Mucosa of gallbladder (tissue), 1 donor: ENCODE measurements around the gene CTNS. TPM values are rescaled to one million over a fixed set of nuclear protein-coding genes. Genes with fewer than 3 reads are reported as not detected.
A peak's percentile ranks its signal among the peaks of the same experiment; 100 is the strongest.

Experiments used
- DNase-seq: peaks from one replicate; pipeline ENCODE4 v3.0.0-alpha.2; 2020; ENCODE audit warnings: low spot score
- total RNA-seq: library from RNA; stranded (reverse); gene quantifications from one replicate; pipeline ENCODE4 v1.2.1, GENCODE V29; 2021
- donor health status: DM: no; HTN: no; CAD: no.

CTNS gene
- total RNA-seq, 1 donor from 2014 or later: 13.4 TPM

DNA sequence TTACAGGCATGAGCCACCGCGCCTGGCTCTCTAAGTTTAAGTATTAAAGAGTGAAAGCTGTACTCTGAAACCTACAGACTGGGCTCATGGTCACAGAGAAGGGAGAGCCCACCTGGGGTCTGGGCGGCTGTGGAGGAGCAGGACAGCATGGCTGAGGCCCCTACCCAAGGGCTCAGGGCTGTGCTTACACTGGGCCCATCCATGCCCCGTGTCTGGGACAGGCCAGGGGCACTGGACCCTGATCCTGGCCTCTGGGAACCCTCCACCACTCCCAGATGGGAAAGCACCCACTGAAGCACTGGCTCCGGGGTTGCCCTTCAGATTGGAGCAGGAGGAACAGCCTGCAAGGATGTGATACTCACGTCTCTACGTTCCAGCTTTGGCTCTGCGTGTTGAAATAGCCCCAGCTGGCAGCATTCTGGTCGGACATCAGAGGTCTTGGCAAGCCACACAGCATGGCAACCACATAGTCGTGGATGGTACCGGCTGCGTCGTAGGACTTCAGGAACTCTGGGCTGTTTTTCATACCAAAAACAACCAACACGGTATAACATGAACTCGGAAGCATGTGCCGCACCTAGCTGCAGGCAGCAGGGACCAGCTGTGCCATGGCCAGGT is 13.5 kb upstream of the CTNS start:
- no peak for DNase-seq

DNA sequence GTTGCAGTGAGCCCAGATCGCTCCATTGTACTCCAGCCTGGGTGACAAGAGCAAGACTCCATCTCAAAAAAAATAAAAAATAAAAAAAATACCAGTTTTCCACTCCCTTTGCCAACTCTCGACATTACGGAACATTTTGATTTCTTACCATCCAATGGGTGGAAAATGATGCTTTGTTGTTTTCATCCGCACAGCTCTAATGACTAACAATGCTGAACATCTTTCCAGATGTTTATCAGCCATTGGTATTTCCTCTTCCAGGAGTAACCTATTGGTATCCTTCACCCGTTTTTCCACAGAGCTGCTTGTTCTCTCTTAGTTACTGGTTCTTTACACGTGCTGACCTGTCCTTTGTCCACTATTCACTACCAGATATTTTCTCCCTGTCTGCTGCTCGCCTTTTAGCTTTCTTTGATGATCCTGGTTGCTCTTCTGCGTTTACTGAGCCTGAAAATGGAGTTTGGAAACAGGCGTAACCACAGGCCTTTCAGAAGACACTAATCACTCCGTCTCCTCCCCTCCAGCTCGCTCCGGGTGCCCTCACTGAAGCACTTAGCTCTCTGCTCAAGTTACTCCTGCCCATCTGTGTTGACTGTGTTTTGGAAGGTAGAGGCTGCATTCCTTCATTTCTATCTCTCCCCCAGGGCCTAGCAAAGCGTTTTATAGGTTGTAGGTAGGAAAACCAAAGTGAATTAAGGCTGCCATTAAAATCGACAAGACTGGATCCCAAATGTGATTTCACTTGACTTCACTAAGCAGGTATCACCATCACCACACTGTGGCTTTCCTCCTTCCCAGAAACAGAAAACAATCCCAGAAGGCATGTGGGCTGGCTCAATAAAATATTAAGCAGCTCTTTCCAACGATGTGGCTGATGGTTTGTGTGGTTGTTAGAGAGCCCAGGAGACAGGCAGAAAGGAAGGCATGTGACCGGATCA is 9.5 kb upstream of the CTNS start:
- no peak for DNase-seq

- DNase-seq: no peak
These were observed 8.8 kb upstream of the CTNS start for GRCh38 chr17:3627769-3628167.

DNA sequence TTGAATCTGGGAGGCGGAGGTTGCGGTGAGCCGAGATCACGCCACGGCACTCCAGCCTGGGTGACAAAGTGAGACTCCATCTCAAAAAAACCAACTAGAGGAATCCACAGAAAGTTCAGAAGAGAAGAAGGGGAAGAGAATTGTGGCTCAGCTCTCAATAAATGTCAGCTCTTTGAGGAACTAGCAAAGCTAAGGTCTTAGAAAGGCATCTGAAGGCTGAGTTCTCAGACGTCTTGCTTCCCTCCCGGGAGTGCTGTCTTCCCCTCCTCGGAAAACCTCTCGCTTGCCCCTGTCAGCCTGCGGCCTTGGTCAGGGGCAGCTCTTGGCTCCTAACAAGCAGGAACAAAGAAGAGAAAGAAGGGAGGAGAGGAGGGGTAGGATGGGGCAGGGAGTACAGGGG is 5.8 kb upstream of the CTNS start:
- no peak for DNase-seq

DNA sequence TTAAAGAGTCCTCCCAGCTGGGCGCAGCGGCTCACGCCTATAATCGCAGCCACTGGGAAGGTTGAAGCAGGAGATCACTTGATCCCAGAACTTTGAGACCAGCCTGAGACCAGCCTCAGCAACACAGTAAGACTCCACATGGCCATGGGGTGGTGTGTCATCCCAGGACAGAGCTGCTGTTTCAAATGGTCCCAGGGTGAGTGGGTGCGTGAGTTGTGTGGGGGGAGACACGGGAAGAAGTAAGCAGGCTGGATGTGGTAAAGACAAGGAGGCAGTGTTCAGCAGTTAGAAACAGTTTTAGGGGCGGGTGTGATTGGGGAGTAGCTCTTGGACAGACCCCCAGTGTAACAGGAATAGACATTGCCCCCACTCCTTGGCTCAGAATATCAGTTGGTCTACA is 4.3 kb upstream of the CTNS start:
- DNase-seq: no peak

- no peak for DNase-seq
These were observed 946 bp upstream of the CTNS start for GRCh38 chr17:3635474-3636153.

- no peak for DNase-seq
These were observed 381 bp downstream of the CTNS start for GRCh38 chr17:3636908-3637373.

- DNase-seq: no peak
These were observed 3.5 kb downstream of the CTNS start for GRCh38 chr17:3639981-3640596.

DNA sequence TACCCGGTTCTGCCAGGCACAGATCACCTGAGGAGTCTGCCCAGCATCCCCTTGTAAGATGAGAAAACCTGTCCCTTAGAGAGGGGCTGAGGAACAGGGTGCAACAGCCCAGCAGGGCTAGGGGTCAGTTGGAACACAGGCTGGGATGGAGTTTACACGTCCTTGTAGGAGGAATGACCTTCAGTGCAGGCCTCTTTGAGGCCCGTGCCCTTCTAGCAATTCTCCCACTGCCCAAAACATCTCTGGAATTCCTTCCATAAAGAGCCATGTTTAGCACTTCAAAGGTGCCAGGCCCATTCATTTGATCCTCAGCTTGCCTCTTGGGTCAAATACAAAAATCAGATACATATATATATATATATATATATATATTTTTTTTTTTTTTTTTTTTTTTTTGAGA is 4.5 kb downstream of the CTNS start:
- no peak for DNase-seq

GRCh38 chr17:3641717-3642486 is 5.3 kb downstream of the CTNS start:
- no peak for DNase-seq

DNA sequence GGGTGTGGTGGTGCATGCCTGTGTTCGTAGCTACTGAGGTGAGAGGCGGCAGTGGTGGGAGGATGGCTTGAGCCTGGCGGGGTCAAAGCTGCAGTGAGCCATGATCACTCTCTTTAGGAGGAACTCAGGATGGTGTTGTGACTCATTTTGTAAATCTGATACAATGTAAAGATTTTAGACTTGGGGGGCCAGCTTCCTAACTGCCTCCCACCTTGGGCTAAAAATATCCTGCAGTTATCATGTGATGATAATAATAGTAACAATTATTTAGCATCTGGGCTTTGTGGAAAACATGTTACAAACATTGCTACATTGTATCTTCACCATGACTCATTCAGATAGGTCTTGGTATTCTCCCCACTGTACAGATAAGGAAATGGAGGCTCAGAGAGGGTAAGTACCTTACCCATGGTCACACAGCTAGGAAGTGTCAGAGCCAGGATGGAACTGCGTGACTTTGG is 7.4 kb downstream of the CTNS start:
- no peak for DNase-seq

DNA sequence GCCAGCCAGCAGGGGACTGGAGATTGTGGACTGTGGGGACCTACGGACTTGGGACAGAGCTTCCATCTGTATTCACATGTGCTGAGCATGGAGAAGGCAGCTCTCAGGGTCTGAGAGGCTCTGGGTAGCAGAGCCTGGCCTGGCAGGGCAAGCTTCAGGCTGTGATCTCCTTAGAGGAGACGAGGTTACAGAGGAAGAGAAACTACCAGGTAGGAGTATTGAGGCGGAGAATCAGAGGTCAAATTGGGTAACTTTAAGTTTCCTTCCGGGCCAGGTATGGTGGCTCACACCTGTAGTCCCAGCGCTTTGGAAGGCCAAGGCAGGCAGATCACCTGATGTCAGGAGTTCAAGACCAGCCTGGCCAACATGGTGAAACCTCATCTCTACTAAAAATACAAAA is 8.8 kb downstream of the CTNS start:
- DNase-seq: no peak

DNA sequence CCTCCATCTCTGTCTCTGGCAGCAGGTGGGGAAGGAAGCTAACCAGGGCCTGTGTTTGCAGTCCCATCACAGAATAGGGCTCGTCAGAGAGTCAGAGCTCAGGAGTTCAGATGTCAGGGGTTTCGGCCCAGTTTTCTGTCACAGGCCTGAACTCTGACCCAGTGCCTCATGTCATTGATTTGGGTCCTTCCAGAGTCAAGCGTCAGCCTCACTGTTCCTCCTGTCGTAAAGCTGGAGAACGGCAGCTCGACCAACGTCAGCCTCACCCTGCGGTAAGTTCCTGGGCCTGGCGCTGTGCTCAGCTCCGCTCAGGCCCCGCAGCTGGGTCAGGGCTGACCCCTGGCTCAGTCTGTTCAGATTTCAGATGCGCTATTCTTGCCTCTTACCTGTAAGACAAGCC is 10.7 kb downstream of the CTNS start:
- no peak for DNase-seq

GRCh38 chr17:3647769-3648555 is 11.4 kb downstream of the CTNS start:
- peak; percentile 64 for DNase-seq

- DNase-seq: no peak
These were observed 19.2 kb downstream of the CTNS start for GRCh38 chr17:3655766-3656165.

GRCh38 chr17:3656353-3656752 is 19.8 kb downstream of the CTNS start:
- no peak for DNase-seq

DNA sequence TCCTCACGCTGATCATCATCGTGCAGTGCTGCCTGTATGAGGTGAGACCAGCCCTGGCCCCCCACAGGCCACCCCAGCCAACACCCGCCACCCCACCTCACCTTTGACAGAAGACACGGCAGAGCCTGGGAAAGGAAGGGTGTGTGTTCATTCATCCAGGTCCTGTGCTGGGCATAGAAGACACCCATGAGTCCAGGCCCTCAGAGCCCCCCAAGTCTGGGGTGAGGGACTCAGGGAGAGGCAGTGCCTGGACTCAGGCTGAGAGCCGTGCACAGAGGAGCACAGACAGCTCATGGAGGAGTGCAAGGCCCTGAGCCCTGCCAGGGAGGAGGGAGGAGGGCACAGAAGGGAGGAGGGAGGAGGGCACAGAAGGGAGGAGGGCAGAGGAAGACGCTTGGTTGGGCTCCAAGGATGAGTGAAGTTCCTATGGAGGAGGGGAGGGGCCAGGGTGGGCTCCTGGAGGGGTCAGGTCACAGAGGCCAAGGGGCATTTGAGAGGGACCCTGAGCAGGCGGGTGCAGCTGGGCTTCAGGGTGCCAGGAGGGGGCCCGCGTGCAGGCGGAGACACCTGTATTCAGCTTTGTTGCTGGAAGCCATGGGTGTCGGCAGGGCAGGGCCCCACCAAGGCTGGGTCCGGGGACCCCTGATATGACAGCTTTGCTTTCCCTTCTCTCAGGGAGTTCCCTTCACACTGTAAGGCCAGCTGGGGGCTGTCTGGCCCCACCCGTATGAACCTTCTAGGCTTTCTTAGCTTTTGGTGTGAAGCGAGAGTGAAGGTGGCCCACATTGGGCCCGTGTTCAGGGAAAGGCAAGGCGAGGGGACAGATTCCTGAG is 20.4 kb downstream of the CTNS start:
- no peak for DNase-seq

GRCh38 chr17:3657588-3657869 is 21.0 kb downstream of the CTNS start:
- DNase-seq: no peak

- no peak for DNase-seq
These were observed 21.6 kb downstream of the CTNS start for GRCh38 chr17:3657874-3658783.
